Motor neuron (in vitro differentiated cells): Measurements from ENCODE around the gene MROH9. TPM values are rescaled to one million over a fixed set of nuclear protein-coding genes. Genes with fewer than 3 reads are reported as not detected.

Experiments
- ATAC-seq, 8 experiments: fragments of 200-7000 bp; cut with Tn5 transposase; replicated peaks in 6 of 8; 2 replicates each; pipeline ENCODE4 v1.8.0; 2021; ENCODE audit warnings: mild to moderate bottlenecking in 8 of 8, moderate library complexity in 8 of 8
- H3K27ac ChIP-seq, 2 donors: fragments of 250-450 bp; sonication (Bioruptor Pico); 2 replicates each; pipeline ENCODE4 v1.9.0; 2021; ENCODE audit warnings: antibody characterized with exemption in 2 of 2, mild to moderate bottlenecking in 2 of 2, moderate library complexity in 1 of 2
- H3K4me1 ChIP-seq, 2 donors: fragments of 250-450 bp; sonication (Bioruptor Pico); replicated peaks in 1 of 2; 2 replicates each; pipeline ENCODE4 v1.6.1; 2021; ENCODE audit warnings: antibody characterized with exemption in 2 of 2, mild to moderate bottlenecking in 2 of 2, moderate library complexity in 1 of 2
- H3K4me3 ChIP-seq, 5 donors: fragments of 250-450 bp; sonication (Bioruptor Pico); 2 replicates each; pipeline ENCODE4 v1.9.0; 2021; ENCODE audit warnings: antibody characterized with exemption in 5 of 5, mild to moderate bottlenecking in 5 of 5, moderate library complexity in 4 of 5
- WGBS, 10 experiments: fragments of 450-650 bp; shearing (Covaris generic); methylation state at CpG; one replicate each; pipeline ENCODE4 v1.0.0; 2022; 5-methylcytosine and 5-hydroxymethylcytosine counted together
- in situ Hi-C, 9 experiments: fragments of 400-800 bp; cut with MboI; loops; one replicate each; pipeline ENCODE4 v1.15.0; 2021; ENCODE audit warnings: low sequenced_read_pairs in 9 of 9, low pct_unique_long_range_greater_than_20kb in 2 of 9; ENCODE audit not compliant: unreplicated experiment in 9 of 9
- total RNA-seq, 8 experiments: library from RNA; unstranded; fragments of 300-600 nt; gene quantifications; 2 replicates each; pipeline versions ENCODE4 v1.2.3 to v1.2.4, GENCODE V29; 2022

The MROH9 gene
- total RNA-seq, 8 experiments from 2014 or later: 0.19 to 0.54 (median 0.29) TPM; not detected in 5

DNA sequence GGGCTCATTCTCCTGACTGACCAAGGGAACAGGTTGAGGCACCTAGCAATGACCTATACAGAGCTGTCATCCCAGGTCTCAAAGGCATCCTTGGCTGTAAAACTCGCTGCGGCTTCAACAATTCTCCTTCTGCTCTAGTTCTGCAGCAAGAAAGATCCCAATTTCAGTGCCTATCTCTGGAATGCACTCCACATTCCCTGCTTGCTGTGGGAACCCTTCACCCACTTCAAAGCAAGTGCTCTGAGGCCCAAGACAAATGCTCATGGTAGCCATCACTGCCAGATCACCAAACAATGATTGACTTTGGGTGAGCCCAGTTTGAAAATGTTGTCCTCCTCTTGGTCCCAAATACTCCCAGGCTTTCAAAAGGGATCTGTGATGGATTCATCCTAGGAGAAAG, 117.6 kb downstream of the MROH9 start:
- 40 to 100% (median 62%) methylated on average over 1 to 2 of the region's 2 CpGs; no CpG with 5 or more reads in 5 of the 10 experiments for WGBS, 10 experiments
- in situ Hi-C loops: loop anchor here in 1 of 9 experiments (25.0 kb wide), 1 partner anchor 91 kb away; no protein-coding TSS in a partner anchor

DNA sequence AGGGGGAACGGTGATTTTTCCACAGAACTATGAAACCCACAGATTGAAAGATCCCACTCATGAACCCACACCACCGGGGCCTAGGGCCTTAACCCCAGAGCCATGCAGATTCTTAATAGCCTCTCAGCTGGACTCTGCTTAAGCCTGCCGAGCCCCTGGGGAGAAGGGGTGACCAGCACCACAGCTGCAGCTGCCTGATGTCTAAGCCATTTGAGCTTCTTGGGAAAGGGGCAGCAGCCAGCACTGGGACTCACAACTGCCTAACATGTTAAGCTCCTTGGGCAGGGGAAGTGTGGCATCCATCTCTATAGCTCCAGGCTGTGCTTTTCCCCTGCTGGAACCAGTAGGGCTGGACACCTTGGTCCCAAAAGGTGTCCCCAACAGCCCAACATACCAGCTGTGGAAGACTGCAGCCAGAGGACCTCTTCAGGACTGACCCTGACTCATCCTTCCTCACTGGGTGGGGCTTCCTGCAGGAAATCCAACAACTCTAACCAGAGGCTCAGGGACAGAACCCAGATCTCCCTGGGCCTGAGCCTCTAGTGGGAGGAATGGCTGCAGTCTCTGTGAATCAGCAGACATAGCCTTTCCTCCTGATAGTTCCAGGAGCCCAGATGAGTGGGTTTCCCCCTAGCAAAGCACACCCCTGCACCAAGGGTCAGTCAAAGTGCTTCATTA, 120.8 kb downstream of the MROH9 start:
- ATAC-seq: peak in 2 of 8 experiments; percentile 18 to 32
- H3K27ac ChIP-seq: no peak overlapping the region
- H3K4me1 ChIP-seq: no peaks in the 10 kb centered on the region
- H3K4me3 ChIP-seq: no peak overlapping the region
- in situ Hi-C loops: loop anchor here in 1 of 9 experiments (25.0 kb wide), 1 partner anchor 94 kb away; no protein-coding TSS in a partner anchor
- 76 to 100% (median 80%) methylated on average over 1 to 2 of the region's 3 CpGs; no CpG with 5 or more reads in 5 of the 10 experiments for WGBS, 10 experiments

More for the DNA sequence above, 117.6 kb downstream of the MROH9 start:
- no peak for ATAC-seq
- Histone ChIP-seq H3K4me3 (no peak overlapping the region), H3K4me1 (no peaks in the 10 kb centered on the region), H3K27ac (no peak overlapping the region)

GRCh38 chr1:171061425-171062143, 126.2 kb downstream of the MROH9 start:
- WGBS, 10 experiments: 33 to 100% (median 65%) methylated on average over 1 to 2 of the region's 2 CpGs
- no peaks in the 10 kb centered on the region for H3K4me1 ChIP-seq
- H3K4me3 ChIP-seq: no peak overlapping the region
- H3K27ac ChIP-seq: no peak overlapping the region
- in situ Hi-C loops: loop anchor here in 1 of 9 experiments (25.0 kb wide), 1 partner anchor 99 kb away; no protein-coding TSS in a partner anchor
- peak in 1 of 8 experiments; percentile 51 for ATAC-seq

GRCh38 chr1:171062902-171063301, 127.6 kb downstream of the MROH9 start:
- Histone ChIP-seq H3K4me1 (no peaks in the 10 kb centered on the region), H3K4me3 (no peak overlapping the region), H3K27ac (no peak overlapping the region)
- 31 to 100% (median 80%) methylated on average over 2 to 4 of the region's 4 CpGs for WGBS, 10 experiments
- no peak for ATAC-seq
- in situ Hi-C loops: loop anchor here in 1 of 9 experiments (25.0 kb wide), 1 partner anchor 101 kb away; no protein-coding TSS in a partner anchor

DNA sequence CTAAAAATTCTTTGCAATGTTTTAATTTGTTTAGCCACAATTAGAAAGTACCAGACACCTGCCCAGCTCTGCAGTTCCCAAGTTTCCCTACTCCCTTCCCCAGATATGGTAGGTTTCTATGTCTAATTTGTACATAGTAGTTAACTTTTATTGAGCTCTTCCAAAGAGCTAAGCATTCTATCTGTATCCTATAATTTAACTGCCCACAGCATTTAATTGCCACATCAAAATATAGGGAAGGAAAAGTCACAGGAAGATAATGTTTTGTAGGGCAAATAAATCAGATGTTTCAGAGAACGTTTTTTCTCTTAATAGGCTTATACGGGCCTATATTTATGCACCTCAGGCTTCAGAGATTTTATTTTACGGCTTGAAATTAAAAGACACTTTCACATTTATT, 139.7 kb downstream of the MROH9 start:
- 22 to 88% (median 67%) methylated on average over 2 to 3 of the region's 3 CpGs; no CpG with 5 or more reads in 1 of the 10 experiments for WGBS, 10 experiments
- H3K4me1 ChIP-seq: no peaks in the 10 kb centered on the region
- H3K4me3 ChIP-seq: no peak overlapping the region
- no peak overlapping the region for H3K27ac ChIP-seq
- ATAC-seq: no peak
- in situ Hi-C loops: loop anchor here in 2 of 9 experiments (25.0 kb wide), 2 partner anchors 162 to 363 kb away; partner anchors contain the start of gene FMO1 (in 1 of the 2)

- ATAC-seq: peak in 3 of 8 experiments; percentile 44 to 68 (median 58)
- no peak overlapping the region for H3K27ac ChIP-seq
- no peak overlapping the region for H3K4me3 ChIP-seq
- in situ Hi-C loops: loop anchor here in 3 of 9 experiments (5.0 to 25.0 kb wide), 3 partner anchors 106 to 369 kb away; partner anchors contain the start of genes FMO1 (in 1 of the 3) and FMO2 (in 1 of the 3)
- no peaks in the 10 kb centered on the region for H3K4me1 ChIP-seq
Observed at GRCh38 chr1:171081314-171081753, 146.0 kb downstream of the MROH9 start.

DNA sequence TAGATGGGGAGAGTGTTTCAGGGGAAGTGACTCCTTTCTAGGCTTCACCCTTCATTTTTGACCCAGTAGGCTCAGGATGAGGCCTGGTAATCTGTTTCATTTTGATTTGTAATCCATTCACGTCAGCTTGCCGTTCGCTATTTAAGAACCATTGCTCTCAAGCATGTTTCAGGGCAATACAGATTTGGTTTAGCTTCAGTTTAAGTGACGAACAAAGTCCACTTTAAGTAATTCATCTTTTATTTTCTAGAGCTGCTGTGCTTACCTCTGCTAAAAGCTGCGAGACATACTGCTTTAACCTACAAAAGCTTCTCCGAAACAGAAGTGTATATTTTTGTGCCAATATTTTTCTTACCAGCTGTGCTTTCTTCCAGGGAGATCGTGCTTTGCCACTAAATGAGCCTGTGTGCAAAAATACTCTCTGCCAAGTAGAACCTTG, 146.4 kb downstream of the MROH9 start:
- H3K4me1 ChIP-seq: no peaks in the 10 kb centered on the region
- 60 to 100% (median 89%) methylated on average over 3 to 7 of the region's 7 CpGs for WGBS, 10 experiments
- H3K4me3 ChIP-seq: no peak overlapping the region
- H3K27ac ChIP-seq: no peak overlapping the region
- in situ Hi-C loops: loop anchor here in 3 of 9 experiments (5.0 to 25.0 kb wide), 3 partner anchors 106 to 369 kb away; partner anchors contain the start of genes FMO1 (in 1 of the 3) and FMO2 (in 1 of the 3)
- no peak for ATAC-seq

GRCh38 chr1:171082606-171083005, 147.3 kb downstream of the MROH9 start:
- H3K27ac ChIP-seq: no peak overlapping the region
- in situ Hi-C loops: loop anchor here in 3 of 9 experiments (5.0 to 25.0 kb wide), 3 partner anchors 105 to 370 kb away; partner anchors contain the start of genes FMO1 (in 1 of the 3) and FMO2 (in 1 of the 3)
- no peaks in the 10 kb centered on the region for H3K4me1 ChIP-seq
- 14 to 57% (median 35%) methylated on average over 1 of the region's 1 CpG for WGBS, 10 experiments
- H3K4me3 ChIP-seq: no peak overlapping the region
- ATAC-seq: no peak

DNA sequence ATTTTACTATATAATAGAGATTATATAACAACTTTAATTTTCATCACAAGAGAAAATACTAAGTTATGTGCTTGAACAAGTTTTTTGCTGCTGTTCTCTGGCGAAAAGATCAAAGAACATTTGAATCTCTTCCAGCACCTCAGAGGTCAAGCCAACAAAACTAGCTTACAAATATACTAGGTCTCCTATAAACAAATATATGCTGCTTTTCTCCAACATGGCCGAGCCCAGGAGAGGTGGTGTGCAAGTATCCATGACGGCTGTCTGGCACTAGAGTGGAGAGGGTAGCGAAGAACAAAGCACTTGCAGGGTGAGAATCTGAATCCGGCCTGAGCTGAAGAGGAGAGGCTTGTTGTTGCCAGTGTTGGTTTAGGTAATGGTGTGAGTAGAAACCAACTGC, 147.9 kb downstream of the MROH9 start:
- 61 to 100% (median 88%) methylated on average over 1 to 5 of the region's 5 CpGs; no CpG with 5 or more reads in 1 of the 10 experiments for WGBS, 10 experiments
- in situ Hi-C loops: loop anchor here in 3 of 9 experiments (5.0 to 25.0 kb wide), 3 partner anchors 104 to 371 kb away; partner anchors contain the start of genes FMO1 (in 1 of the 3) and FMO2 (in 1 of the 3)
- ATAC-seq: no peak
- Histone ChIP-seq H3K4me3 (no peak overlapping the region), H3K27ac (no peak overlapping the region), H3K4me1 (no peaks in the 10 kb centered on the region)

- no peak for ATAC-seq
- H3K4me3 ChIP-seq: no peak overlapping the region
- H3K4me1 ChIP-seq: no peaks in the 10 kb centered on the region
- H3K27ac ChIP-seq: no peak overlapping the region
- in situ Hi-C loops: loop anchor here in 3 of 9 experiments (5.0 to 25.0 kb wide), 3 partner anchors 103 to 372 kb away; partner anchors contain the start of genes FMO1 (in 1 of the 3) and FMO2 (in 1 of the 3)
Observed at GRCh38 chr1:171084091-171084490, 148.8 kb downstream of the MROH9 start.

DNA sequence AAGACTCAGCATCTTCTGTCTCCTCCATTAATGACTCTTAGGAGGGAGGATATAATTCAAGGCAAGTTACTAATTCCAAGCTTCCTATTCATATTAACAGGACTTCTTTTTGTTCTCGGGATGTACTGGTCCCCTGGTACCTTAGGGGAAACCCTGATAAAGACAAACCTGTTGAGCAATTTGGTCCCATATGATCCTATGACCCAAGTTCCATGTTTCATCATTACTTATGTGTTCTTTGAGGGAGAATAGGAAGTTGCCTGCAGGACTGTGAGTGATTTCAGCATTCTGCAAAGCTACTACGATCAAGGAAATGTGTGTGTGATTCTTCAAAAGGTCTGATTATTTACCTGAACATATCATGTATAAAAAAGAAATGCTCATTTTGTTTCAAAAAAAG, 149.5 kb downstream of the MROH9 start:
- WGBS, 10 experiments: 75 to 100% (median 90%) methylated on average over 1 to 2 of the region's 2 CpGs; no CpG with 5 or more reads in 1 of the 10 experiments
- no peak for ATAC-seq
- H3K4me1 ChIP-seq: no peaks in the 10 kb centered on the region
- H3K27ac ChIP-seq: no peak overlapping the region
- no peak overlapping the region for H3K4me3 ChIP-seq
- in situ Hi-C loops: loop anchor here in 3 of 9 experiments (5.0 to 25.0 kb wide), 3 partner anchors 102 to 373 kb away; partner anchors contain the start of genes FMO1 (in 1 of the 3) and FMO2 (in 1 of the 3)

DNA sequence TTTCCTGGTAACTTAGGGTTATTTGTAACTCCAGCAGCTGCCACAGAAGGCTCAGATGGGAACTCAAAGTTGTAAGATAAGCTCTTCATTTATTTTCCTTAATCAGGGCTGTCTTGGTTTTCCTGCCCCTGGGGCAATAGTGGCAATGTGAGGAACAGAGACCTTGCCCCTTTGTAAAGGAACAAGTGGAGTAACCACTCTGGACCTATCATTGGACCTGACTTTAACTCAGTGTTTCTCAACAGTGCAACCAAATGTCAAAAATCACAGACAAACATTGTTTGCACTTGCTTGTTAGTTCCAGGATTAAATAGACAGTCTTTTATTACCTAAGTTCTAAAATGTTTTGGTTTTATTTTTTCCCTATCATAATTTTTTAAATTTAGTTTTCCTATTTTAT, 152.6 kb downstream of the MROH9 start:
- Histone ChIP-seq H3K4me3 (no peak overlapping the region), H3K27ac (no peak overlapping the region), H3K4me1 (no peaks in the 10 kb centered on the region)
- no peak for ATAC-seq
- in situ Hi-C loops: loop anchor here in 2 of 9 experiments (25.0 kb wide), 2 partner anchors 149 to 376 kb away; partner anchors contain the start of gene FMO1 (in 1 of the 2)
